UCSD-AML1 (cell line): ENCODE data around the gene C15orf39.
"Not testable (repeated sequence)": the region's sequence is repeated elsewhere in the genome, so short reads cannot be mapped to it uniquely, and the experiment has no call there.

Experiments used
- DNase-seq: peaks from one replicate; lab custom pipeline; 2025; ENCODE audit not compliant: unreplicated experiment; lab: John Stamatoyannopoulos, UW

Gene C15orf39

DNA sequence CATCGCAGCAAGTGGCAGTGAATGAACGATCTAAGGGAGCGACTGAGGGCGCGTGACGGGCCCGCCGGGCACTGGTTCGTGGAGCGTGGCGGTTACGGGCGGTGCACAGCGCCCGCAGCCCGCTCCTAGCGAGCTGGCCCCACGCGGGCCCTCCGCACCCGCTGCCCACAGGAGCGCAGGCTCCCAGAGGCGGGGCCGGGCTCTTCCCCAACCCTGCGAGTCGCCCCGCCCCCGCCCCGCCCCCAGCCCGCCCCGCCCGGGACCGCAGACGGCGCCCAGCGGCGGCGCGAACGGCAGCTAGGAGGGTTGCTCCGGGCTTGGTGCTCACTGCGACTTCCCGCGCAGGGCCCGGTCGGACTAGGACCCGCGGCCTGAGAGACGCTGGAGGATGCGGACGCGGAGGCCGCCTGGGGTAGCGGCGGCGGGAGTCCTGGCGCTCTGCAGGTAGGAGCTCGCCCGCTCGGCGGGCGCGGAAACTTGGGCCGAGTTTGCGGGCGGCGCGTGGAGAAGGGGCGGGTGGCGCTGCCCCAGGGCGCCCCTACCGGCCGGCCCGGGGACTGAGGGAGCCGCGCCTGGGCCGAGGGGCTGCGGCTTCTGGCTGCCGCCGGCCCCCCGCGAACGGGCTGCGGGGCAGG lies at the start of gene C15orf39:
Gene C15orf39, plus strand, starts transcription at position 267 of the 635 bp plus-strand sequence. CDS start 4,167 bp downstream, outside the sequence.
- DNase-seq, result peak; percentile 88

DNA sequence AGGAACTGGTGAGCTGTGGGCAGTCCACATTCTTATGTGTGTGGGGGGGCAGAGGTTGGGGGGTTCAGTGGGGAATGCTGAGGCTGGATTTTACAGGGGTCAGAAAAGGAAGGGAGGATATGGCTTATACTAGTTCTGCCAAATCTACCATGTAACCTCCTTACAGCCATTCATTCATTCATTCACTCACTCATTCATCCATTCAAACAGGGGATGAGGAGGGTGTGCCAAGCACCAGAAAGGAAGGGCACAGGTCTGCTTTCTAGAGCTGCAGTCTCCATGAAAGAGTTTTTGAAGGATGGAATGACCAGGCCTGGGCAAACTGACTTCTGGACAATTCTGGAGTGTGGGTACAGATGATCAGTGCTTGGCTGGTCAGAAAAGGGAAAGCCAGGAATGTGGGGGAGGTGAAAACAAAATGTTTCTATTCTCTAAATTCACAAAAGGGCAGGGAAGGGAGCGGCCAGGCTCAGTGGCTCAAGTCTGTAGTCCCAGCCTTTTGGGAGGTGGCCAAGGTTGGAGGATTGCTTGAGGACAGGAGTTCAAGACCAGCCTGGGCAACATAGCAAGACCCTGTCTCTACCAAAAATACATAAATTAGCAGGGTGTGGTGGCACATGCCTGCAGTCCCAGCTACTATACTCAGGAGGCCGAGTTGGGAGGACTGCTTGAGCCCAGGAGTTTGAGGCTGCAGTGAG lies 49.2 kb upstream of the C15orf39 start:
- DNase-seq, result no peak

DNA sequence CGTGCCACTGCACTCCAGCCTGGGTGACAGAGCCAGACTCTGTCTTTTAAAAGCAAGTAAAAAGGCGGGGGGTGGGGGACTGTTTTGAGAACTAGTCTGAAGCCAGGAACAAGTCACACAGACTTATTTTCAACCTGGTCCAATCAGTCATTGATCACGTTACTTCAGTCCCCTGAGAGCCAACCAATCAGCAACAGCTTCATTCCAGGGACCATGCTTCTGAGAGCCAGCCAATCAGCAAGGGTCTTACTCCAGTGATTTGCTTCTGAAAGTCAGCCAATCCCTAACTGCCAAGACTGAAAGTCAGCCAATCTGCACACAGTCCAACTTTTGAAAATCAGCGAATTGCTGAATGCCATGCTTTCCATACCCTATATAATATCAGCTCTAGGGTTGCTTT lies 48.6 kb upstream of the C15orf39 start:
- DNase-seq, result peak; percentile 71

DNA sequence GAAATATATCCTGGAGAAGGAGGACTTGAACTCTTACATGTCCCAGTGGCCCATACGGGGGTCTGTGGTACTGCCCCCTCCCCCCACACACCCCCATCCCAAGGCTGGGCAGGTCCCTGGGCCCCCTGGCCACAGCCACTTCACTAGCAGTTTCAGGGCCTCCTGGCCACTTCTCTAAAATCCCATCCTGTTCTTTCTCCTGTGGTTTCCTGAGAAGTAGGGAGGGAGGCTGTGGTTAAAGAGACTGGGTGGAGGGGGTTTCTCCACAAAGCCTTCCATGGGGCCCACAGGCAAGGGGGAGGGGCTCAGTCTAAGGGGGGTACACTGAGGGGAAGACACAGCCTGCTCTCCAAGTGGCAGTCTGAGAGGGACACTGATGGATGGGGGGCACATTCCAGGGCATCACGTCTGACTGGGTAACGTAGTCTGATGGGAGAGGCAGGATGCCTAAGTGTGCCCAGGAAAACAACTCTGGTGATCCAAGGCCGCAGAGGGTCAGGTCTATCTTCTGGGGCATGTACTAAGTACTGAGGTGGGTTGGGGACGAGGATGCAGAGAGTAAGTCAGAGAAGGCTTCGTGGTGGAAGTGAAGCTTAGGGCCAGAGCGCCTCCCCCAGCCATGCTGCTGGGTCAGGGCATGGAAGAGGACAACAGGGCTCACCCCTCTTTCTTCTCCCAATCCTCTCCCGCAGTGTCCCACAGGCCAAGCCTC lies 48.0 kb upstream of the C15orf39 start:
- peak; percentile 84 for DNase-seq

DNA sequence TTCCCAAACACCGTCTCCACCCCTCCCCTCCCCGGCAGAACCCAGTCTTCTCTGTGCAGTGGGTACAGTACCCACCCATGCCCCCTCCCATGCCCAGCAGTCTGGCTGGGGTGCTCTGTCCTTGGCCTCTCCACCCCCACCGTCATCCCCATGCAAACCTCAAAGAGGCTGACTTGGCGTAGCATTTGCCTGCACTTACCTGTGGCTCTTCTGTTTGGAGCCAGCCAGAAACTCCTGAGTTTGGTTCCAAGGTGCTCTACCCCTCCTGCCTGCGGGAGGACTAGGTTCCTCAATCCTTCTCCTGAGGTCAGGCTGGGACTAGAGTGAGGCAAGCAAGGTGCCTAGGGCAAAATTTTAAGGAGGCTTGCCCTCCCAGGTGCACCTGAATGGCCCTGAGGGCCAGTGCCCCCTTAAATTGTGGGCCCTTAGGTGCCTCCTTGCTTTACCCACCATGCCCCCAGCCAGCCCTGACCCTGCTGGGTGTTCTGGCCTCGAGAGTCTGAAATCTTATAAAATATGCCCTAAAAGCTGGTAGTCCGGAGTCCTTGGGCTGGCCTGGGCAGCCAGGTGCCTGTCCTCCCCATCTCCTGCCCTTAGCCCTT lies 47.1 kb upstream of the C15orf39 start:
- DNase-seq, result no peak

DNA sequence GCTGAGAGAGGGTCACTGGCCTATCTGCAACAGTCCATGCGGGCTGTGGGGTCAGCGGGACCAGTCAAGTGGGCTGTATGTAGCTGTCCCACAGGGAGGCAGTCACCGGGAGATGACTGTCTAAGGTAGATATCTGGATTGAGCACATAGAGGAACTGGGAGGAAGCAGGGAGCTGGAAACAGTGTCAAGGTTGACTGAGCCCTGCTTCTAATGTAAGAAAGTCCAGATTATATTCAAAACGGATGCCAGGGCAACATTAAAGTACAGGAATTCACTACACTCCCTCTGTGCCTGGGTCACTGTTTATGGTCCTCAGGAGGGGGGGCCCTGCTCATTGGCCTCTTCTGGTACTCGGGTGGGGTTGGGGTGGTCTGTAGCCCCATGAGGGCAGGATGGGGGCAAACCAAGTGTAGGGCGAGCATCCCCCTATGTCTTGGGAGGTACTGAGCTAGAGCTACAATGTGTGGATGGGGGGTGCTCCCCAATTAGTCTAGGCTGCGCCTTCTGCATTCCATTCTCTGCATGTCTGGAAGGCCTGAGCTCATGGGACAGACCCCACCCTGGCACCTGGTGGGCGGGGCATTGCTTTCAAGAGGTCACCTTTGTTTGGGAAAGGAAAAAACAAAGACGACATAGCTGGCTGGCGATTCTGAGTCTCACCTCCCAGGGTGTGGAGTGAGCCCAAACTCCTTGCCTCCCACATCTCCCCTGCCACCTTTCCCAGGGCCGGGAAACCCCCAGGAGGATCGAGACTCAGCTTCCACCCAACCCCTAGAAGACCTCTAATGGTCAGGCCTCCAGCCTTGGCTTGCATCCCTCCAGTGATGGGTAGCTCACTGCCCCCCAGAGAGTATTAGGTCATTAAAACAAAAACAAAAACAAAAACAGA lies 45.1 kb upstream of the C15orf39 start:
- no peak for DNase-seq

DNA sequence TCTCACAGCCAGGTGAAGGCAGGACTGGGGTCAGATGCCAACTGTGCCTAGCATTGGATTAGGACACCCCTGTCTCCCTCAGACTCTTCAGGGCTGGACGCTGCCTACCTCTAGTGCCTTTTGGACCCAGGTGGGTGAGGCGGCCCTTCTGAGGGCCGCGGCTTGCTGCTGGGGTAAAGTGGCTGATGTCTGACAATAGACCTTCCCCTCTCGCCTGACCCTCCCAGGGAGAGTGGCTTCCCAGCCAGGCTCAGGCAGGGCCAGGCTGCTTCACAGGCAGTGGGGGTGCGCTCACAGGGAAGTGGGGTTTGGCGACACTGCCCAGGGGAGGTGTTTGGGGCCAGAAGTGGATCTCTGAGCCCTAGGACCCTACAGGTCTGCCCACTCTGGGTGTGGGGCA lies 43.3 kb upstream of the C15orf39 start:
- DNase-seq, result no peak

DNA sequence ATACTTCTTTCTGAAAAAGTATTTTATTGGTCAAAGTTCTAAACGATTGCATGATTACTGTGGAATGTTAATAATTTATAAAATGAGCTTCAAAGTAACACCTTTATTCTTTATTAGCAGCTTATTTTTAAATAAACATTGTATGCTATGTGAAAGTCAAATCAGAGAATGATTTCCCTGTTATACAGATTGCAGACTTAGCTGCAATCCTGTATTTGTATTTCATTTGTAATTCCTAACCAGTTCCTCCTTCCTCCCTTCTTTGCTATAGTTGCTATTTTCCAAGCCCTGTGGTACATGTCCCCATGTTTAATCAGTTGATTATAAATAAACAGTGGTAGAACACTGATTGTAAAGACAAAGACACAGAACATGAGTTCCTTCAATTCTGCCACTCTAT lies 42.4 kb upstream of the C15orf39 start:
- no peak for DNase-seq

DNA sequence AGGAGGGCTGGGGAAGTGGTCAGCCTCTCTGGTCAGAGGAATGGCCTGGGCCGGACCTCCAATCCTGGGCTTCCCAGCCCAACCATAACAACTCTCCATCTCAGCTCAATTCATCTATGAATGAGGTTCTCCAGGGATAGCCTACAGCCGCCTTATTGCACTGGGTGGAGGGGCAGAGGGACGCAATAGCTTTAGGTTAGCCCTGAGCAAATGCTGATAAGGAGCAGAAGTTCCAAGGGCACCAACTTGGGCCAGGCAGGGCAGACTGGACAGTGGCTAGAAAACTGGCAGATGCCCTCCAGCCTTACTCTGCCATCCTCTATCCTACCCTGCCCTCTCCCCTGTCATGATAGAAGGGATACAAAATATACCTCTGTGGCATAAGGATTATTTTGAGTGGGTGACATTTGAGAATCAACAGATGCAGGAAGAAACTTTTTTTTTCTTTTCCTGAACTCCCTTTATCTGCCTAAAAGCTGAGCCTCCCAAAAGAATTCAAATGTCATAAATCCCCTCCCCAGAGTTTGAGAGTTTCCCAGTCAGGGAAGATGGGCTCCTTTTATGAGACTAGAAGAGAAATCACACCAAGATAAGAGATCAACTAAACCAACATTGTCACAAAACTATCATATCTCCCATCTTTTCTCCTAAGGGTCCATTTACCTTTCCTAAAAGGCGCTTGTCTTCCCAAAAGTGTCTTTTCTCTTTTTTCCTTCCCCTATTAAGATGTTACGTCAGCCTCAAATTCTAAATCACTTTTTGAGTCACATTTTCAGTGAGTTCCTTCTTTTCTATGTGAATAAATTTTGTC lies 40.4 kb upstream of the C15orf39 start:
- DNase-seq, result no peak

DNA sequence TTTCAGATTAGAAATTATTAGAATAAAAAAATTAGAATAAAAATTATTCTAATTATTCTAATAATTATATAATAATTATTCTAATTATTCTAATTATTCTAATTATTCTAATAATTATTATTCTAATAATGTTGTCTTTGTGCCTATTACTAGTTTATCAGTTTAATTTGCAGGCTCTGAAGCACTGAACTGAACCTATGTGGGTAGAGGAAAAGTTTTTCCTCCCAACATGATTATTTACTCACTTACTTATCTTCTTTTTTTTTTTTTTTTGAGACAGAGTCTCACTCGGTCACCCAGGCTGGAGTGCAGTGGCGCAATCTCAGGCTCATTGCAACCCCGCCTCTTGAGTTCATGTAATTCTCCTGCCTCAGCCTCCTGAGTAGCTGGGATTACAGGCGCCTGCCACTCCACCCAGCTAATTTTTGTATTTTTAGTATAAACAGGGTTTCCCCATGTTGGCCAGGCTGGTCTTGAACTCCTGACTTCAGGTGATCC lies 39.7 kb upstream of the C15orf39 start:
- no peak for DNase-seq

DNA sequence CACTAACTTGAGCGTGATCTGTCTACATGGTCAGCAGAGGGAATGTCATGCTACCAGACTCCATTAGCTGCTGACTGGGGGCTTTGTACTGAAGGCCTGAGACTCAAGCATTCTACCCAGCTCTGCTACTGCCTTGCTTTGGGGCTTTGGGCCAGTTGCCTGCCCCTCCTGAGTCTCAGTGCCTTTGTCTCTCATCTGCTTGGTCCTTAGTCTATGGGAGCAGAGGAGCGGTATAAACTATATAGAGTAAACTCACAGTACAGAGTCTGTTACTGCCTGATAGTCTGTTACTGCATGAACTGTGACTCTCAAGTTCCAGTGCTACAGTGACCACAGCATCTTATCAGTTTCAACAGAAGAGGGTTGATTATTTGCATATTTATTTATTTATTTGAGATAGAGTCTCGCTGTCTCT lies 38.5 kb upstream of the C15orf39 start:
- DNase-seq, result no peak

DNA sequence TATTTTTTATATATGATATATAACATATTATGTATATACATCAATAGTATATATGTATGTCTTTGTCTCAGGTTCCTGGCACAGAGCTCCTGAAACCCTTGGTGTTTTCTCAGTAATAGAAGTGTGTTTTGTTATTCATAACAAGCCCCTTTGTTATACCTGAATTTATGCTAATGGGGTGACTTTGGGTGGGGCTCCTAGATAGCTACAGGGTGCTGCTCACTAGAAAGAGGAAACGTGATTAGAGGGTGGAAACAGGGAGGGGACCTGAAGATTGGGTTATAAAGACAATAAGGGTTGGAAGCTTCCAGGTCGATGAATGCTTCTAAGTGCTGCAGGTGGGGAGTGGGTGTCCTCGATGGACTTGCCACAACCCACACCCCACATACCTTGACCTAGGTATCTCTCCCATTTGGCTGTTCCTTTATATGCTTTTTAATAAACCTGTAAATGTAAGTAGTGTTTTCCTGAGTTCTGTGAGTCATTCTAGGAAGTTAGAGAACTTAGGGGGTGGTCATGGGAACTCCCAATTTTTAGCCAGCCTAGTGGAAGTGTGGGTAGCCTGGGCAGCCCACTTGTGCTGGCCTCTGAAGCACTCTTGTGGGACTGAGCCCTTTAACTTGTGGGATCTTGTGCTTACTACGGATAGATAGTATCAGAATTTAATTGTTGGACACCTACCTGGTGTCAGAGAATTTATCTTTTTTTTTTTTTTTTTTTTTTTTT lies 36.9 kb upstream of the C15orf39 start:
- no peak for DNase-seq

DNA sequence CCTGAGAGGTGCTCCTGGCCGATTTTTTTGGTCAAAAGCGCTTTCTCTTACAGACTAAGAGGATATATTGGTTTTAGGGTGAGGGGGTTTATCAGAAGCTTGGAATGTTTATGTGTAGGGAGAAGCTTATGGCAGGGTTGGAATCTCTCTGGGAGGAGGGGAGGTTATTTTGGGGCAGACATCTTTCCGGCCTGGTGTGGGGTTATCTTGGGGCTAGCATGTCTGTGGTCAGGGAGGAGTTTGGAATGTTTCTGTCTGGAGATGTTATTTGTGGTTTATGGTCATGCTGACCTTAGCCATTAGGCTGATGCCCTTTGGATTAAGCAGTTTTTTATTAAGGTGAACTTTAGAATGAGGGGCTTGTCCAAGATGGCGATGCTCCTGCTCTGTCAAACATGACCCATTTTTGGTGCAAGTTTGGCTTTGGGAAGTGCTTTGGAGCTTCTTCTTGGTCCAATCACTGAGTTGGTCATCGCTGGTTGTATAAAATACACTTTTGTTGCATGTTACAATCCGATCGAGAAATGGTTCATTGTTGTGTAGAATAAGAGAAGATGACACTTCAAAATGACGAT lies 35.1 kb upstream of the C15orf39 start:
- not testable (repeated sequence) for DNase-seq

DNA sequence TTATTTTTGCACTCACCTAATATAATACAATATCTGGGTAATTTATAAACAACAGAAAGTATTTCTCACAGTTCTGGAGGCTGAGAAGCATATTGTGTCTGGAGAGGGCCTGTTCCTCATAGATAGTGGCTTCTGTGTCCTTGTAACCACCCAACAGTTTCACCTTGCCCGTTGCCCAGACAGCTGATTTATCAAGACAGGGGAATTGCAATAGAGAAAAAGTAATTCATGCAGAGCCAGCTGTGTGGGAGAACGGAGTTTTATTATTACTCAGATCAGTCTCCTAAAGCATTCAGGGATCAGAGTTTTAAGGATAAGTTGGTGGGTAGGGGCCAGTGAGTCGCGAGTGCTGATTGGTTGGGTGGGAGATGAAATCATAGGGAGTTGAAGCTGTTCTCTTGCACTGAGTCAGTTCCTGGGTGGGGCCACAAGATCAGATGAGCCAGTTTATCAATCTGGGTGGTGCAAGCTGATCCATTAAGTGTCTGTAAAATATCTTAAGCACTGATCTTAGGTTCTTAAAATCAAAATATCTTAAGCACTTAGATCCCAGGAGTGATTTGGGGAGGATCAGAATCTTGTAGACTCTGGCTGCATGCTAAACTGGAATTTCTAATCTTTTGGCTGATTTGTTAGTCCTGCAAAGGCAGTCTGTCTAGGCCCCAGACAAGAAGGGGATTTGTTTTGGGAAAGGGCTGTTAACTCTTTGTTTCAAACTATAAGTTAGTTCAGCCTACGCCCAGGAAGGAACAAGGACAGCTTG lies 33.9 kb upstream of the C15orf39 start:
- DNase-seq, result no peak

DNA sequence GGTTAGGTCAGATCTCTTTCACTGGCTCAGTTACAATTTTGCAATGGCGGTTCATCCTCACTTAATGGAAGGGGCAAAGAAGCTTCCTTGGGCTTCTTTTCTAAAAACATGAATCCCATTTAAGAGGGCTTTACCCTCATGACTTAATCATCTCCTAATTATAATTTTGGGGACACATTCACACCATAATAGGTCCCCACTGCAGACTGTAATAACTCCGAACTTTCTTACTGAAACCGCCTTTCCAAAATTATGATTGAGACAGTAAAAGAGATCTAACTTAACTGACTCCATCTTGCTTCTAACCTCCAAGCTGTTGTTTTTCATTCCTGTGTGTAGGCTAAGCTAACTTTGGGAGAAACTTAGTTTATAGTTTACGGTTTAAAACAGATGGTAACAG lies 33.3 kb upstream of the C15orf39 start:
- DNase-seq, result no peak

DNA sequence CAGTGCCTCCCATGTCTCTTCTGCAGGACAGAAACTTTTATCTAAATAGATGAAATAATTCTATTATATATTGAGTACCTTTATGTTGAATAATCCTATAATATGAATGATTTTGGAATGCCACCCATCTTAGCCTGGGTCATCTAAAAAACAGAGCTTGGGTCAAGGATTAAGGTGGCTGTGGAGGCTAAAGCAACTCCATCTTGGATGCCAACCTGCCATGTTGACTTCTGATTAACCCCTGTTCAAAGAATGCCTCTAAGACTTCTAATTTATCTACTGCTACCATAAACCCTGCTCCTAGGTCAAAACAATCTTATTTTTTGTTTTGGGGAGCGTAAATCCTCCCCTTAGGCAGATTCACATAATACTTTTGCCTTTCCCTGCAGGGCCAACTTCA lies 31.5 kb upstream of the C15orf39 start:
- no peak for DNase-seq

DNA sequence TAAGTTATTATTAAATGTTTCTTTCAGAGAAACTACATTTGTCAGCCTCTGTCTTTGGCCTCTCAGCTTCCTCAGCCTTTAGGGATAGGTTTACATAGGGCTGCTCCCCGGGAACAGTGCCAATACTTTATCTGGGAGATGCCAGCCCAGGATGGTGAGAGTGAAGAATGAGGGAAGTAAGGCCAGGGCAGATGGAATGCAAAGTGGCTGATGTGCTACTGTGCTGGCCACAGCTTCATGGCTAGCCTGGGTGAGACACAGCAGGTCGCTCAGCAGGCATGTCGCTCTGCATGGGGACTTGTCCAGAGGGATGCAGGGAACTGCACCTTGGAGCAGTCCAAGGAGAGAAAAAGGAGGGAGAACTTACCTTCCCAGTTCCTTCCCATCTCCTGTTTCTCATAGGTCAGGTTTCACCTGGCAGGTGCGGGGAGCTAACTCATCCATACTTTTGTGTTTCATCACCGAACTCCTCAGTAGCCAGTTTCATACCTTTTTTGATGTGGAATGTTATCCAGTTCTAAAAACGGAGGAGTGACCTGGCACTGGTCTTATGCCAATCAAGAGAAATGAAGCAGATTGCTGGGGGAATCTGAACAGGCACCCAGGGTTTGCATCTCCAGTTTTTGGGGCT lies 30.9 kb upstream of the C15orf39 start:
- DNase-seq, result peak; percentile 41

DNA sequence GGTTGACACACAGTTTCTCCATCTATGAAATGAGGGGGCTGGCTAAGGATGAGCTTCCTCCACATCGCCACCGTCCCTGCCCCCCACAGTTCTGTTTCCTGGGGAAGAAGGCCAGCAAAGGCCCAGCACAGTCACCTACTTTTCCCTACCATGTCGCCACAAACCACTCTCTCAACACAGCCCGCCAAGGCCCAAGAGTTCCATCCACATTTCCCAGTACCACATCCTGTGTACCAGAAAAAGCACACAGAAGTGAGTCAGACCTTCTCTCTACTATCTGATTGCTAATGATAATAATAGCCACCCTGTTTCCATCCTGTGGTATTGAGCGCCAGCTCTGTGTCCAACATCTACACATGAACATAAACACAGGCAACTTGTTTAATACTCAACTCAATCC lies 30.3 kb upstream of the C15orf39 start:
- DNase-seq, result peak; percentile 90
